GOT3 (cell line): Measurements from ENCODE around the gene DQX1.
A peak's percentile ranks its signal among the peaks of the same experiment; 100 is the strongest.
"Not testable (repeated sequence)": the region's sequence is repeated elsewhere in the genome, so short reads cannot be mapped to it uniquely, and the experiment has no call there.

Source experiments
- DNase-seq: peaks from one replicate; lab custom pipeline; 2025; ENCODE audit warnings: mixed read lengths; lab: John Stamatoyannopoulos, UW

The DQX1 gene

DNA sequence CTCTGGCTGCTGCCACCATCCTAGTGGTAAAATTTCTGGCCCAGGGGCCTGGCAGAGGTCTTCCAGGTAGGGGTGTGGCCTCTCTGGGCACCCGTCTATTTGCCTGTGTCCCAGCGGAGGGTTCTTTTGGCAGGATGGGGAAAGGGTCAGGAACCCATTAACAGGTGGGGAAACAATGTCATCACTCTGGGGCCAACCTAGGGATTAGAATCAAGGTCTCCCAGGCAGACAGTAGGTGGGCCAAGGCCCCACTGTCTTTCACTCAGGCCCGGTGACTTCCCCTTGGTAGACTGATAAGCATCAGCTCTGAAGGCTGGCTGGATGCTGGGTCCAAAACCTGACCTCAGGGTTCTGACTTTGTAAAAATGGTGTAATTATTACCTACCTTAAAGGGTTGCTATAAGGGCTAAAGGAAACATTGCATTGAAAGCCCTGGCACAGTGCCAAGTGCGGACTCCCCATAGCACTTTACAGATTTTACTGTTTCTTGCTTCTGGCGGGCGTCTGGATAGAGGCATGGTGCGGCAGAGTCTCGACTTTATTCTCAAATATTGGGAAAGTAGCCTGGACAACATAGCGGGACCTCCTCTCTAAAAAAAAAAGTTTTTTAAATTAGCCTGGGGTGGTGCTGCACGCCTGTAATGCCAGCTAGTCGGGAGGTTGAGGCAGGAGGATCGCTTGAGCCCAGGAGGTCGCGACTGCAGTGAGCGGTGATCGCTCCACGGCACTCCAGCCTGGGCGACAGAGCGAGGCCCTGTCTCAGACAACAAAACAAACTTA lies 28.8 kb downstream of the DQX1 start:
- no peak for DNase-seq

DNA sequence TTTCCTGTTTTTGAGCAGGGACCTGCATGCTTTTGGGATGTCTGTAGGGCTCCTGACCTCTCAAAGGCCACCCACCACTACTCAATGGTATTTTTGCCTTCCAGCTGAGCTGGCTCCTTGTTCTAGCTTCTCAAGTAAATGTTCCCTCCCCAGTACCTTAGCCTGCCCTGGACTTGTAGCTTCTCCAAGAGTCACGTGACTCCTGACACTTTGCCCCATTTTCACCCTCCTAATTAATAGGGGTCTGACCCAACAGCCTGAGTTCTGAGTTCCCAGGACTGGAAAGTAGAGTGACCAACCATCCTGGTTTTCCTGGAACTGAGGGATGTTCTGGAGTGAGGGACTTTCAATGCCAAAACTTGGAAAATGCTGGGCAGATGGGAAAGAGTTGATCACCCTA lies 30.6 kb downstream of the DQX1 start:
- no peak for DNase-seq

DNA sequence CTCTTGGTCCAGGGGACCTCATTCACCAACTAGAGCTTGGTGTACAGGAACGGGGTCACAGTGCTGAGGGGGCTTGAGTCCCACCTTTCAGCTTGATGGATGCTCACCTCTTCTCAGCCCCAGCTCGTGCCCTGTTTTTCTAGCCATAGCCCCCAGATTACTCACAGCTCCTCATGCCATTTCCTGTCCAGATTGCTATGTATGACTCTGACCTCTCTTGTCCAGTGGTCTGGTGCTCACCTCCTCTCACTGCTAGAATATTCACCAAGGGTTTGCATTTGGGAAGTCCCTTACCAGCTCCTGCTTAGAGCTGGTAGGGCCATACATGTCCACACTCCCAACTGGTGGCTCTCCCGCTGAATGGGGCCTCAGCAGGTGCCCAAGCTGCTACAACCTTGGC lies 32.5 kb downstream of the DQX1 start:
- no peak for DNase-seq

DNA sequence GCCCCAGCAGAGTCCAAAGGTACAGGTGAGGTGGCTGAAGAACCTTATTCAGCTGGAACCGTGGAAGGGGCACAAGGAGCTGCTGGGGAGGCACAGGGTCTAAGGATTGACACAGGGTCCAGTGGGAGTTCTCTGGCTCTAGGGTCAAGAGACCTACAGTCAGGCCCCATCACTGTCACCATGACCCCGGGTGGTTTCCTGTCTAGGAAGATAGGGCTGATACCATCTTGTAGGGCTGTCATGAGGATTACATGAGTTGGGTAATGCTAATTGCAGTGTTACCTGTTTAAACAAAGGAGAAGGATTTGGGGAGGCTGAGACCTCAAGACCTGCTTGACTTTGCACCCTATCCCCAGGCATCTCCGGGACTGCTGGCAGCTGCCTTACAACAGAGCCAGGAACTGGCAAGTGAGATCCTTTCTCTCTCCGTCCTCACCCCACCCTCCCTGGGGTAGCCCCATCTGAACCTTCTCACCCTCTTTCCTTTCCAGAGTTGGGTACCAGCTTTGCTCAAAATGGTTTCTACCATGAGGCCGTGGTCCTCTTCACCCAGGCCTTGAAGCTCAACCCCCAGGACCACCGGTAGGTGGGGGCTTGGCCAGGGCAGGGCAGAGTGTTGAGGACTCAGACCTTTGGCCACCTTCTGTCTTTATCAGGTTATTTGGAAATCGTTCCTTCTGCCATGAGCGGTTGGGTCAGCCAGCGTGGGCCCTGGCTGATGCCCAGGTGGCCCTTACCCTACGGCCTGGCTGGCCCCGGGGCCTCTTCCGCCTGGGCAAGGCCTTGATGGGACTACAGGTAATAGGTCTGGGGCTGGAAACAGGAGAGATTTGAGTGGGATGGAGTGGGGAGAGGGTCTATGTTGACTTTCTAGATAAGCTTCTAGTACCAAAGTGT lies 34.1 kb downstream of the DQX1 start:
- DNase-seq = no peak

DNA sequence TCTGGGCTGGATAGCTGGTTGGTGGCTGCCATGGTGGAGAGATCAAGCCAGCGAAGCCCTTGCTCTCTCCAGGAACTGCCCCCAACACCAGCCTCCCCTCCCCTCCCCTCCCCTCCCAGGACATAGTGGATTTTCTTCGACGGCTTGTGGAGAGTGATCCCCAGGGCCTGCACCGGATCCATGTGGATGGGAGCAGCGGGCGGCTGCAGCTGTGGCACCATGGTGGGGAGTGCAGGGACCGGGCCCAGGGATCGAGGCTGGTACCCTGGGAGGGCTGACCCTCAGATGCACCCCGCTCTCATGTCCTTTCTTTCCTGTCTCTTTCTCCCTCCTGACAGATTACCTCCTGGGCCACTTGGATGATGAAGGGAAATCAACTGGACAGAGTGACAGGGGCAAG lies 36.1 kb downstream of the DQX1 start:
- no peak for DNase-seq

DNA sequence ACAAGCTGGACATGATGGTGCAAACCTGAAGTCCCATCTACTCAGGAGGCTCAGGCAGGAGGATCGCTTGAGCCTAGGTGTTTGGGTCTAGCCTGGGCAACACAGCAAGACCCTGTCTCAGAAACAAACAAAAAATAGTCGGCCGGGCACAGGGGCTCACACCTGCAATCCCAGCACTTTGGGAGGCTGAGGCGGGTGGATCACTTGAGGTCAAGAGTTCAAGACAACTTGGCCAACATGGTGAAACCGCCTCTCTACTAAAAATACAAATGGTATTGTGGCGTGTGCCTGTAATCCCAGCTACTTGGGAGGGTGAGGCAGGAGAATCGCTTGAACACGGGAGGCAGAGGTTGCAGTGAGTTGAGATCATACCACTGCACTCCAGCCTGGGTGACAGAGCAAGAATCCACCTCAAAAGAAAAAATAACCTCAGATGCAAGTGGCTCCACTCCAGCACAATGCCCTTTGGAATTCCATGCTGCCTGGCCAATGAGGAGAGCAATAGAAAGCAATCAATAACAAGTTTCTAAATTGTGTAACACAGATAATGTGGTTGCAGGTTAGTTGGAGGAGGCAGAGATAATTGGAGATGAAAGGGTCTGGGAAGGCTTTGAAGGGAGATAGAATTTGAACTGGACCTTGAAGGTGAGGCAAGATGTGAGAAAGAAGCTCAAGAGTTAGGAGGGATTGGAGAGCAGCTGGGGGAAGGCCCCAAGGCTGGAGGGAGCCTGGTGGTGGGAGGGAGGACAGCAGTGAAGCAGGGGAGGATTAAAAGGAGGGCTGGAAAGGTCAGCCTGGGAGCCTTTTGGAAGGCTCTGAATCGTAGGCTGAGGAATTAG lies 37.2 kb downstream of the DQX1 start:
- DNase-seq = no peak

DNA sequence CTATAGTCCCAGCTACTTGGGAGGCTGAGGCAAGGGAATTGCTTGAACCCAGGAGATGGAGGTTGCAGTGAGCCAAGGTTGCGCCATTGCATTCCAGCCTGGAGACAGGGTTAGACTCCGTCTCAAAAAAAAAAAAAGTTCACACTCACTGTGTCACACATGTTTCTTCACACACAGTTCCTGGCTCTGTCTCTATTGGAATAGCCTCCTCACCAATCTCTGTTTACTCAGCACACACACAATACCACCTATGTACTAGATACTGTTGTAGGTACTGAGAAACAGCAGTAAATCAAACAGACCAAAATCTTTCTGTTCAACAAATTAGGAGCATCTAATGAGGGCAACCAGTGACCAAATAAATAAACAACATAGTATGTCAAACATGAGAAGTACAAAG lies 39.9 kb downstream of the DQX1 start:
- DNase-seq = no peak

DNA sequence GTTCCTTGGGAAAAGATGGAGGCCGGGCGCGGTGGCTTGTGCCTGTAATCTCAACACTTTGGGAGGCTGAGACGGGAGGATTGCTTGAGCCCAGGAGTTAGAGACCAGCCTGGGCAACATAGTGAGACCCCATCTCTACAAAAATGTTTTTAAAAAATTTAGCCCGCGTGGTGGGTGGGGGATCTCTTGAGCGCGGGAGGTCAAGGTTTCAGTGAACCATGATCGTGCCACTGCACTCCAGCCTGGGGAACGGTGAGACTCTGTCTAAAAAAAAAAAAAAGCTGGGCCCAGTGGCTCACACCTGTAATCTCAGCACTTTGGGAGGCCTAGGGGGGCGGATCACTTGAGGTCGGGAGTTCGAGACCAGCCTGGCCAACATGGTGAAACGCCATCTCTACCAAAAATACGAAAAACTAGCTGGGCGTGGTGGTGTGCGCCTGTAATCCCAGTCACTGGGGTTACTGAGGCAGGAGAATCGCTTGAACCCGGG lies 42.3 kb downstream of the DQX1 start:
- DNase-seq = not testable (repeated sequence)

DNA sequence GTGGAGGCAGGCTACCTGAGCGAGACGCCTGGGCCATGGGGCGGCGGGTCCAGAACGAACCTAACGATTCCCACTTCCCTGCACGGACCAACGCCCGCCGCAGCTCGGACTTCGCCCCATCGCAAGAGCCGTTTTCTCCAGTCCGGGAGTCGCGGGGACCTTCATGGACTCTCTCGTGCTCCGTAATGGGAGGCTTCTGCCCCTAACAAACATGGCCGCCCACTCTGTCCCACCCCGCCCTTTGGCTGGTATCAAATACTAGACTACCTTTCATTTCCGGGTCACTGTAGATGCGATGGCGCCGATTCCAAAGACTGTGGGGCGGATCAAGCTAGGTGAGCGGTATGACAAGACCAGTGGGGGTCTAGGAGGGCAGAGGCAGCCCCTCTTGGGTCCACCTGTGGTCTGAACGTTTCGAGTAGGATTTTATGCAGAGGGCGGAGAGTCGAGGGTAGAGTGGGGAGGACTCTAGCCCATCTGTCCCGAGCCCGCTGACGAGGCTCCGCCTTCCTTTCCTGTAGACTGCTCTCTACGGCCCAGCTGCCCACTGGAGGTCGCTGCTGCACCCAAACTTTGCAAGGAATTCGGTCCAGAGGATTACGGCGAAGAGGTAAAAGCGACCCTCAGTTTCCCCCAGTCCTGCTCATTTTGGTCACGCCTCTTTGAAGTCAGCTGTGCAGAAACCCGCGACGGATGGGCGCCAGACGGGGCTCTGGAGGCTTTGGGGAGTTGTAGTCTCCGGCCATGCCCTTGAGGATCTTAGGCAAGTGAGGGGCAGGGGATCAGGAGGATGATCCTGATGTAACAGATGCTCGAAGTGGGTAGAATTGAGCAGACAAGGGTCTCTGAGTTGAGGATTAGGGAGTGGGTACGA lies 43.0 kb downstream of the DQX1 start, which contains the start of the genes CCDC142 and TTC31:
Gene CCDC142 (minus strand): TSS at position 198 of the 874 bp plus-strand sequence. CDS start 161 bp downstream, at position 37.
Gene TTC31 (plus strand): TSS at position 281 of the 874 bp plus-strand sequence. CDS start 15 bp downstream, at position 296.
- peak; percentile 86 for DNase-seq

DNA sequence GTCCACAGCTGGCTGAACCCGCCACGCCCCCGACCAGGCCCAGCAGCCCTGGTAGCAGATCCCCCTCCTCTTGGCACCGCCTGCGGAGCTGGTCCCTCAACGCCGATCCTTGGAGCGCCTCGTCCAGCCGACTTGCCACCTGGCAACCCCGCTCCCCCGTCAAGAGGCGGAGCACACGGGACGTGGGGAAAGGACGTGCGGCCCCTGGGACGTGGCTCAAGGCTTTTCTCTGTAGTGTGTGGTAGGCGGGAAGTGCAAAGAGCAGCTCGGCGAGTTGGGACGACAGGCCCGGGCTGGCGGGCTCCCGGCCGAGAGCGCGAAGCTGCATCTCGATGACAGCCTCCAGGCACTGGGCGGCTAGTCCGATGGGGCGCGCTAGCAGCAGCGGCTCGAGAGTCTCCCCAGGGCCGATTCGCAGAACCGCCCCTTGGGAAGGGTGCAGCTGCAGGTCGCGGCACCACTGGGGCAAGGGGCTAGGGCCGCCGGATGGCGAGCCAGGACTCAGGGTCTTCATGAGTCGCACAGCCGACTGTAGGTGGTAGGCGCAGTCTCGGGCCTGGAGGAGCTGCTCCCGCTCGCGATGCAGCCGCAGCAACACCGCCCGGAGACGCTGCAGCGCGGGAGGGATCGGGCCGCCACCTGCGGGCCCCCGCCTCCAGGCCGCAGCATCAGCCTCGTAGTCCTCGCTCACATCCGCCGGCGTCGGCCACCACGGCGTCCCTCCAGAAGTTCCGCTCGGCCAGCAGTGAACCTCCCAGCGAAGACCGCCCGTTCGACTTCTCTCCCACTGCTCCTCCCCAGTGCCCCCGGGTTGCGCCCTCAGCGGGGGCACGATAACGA lies 43.9 kb downstream of the DQX1 start:
- no peak for DNase-seq

DNA sequence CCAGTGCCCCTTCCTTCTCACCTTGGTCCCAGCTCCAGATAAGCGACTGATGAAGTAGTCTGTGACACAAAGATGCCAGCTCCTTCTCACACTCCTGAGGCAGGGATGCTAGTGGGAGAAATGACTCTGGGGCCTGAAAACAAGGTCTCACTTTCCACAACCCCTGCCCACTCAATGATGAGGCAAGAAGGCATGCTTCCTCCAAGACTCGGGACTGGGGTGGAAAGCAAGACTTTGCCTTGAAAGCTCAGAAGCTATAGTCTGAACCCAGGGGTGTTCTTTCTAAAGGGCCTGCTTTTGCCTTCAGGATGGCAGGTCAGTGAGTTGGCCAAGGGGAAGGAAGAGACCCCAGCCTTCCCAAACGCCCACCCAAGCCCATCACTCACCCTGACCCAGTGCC lies 44.6 kb downstream of the DQX1 start:
- DNase-seq = no peak

DNA sequence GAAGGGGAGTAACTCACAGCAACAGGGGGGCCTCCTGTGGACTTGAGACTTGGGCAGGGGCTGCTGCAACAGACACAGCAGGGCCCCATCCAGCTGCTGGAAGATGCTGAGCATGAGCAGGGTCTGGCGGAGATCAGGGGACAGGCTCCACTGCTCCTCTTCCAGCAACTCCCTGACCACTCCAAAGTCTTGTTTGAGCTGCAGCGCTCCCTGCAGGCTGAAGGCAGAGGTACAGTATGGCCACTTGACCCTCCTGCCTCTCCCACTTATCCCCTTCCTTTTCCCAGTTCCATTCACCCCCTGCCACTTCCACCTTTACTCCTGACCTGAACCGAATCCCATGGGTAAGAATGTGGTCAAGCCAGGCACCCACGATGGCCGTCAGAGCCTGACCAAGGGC lies 51.1 kb downstream of the DQX1 start:
- no peak for DNase-seq

DNA sequence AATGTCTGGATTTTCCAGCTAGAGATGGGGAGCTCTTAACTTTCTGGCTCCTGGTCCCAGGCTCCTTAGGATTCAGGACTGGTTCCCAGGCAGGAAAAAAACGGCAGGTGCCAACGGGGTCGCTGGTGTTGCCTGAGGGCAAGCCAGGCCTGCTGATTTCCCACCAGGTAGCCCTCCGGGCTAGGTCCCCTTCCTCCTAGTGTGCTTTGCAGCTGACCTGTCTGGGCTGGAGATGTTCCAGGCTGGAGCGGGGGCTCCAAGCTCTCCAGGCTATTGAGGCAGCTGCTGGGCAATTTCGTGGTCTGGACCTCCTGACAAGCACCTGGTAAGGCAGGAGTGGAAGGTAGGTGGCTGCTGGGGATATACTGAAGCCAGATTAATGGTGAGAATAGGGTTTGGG lies 51.5 kb downstream of the DQX1 start:
- no peak for DNase-seq

DNA sequence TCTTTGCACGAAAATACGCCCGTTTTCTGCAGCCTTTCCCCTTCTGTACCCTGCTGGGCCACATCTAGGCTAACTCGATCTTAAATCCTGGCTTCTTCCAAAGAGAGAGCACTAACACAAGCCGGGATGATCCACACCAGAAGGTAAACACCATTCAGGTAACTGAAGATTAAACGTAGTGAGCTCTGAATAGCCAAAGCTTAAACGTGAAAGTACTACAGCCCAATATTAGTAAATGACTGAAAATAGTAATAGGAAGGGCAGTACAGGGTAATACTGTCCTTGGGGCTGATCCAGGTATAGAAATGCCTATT lies 53.1 kb downstream of the DQX1 start:
- DNase-seq = no peak

DNA sequence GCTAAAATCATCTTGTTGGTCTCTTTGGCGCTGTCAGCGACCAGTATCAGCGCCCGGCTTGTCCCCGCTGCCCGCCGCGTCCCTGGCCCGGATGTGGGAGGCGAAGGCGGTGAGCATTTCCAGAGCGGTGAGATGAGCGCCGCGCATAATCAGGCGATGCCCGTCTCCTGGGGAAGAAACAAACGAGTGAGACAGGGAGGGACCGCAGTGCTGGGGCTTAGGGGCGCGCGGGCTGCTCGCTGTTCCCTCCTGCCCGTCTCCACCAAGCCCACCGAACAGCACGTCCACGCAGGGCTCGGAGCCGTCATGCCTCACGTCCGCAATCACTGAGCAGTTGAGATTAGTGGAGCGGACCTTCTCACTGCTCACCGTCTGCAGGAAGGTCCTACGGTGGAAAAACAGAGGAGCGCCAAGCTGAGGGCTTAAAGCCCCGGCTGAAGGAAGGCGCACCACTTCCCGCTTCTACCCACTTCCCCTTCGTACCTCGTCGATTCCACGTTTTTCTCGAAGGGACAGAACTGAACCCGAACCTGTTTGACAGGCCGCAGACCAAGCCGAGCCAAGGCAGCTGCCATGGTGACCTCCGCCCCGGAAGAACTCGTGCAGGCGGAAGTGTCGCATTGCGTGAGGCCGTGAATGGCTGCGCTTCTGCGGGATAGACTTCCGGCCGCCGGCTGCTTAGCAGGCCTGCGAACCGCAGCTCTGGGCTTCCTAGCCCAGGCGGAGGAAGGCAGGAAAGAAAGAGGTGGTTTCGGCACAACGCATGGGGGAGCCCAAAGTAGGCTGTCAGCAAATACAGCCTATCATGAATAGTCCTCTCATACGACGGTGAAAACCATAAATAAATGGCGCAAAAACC lies 53.7 kb downstream of the DQX1 start, which contains the start of gene MRPL53:
Gene MRPL53 (minus strand): TSS at position 595 of the 859 bp plus-strand sequence. CDS start 20 bp downstream, at position 575.
- peak; percentile 79 for DNase-seq

DNA sequence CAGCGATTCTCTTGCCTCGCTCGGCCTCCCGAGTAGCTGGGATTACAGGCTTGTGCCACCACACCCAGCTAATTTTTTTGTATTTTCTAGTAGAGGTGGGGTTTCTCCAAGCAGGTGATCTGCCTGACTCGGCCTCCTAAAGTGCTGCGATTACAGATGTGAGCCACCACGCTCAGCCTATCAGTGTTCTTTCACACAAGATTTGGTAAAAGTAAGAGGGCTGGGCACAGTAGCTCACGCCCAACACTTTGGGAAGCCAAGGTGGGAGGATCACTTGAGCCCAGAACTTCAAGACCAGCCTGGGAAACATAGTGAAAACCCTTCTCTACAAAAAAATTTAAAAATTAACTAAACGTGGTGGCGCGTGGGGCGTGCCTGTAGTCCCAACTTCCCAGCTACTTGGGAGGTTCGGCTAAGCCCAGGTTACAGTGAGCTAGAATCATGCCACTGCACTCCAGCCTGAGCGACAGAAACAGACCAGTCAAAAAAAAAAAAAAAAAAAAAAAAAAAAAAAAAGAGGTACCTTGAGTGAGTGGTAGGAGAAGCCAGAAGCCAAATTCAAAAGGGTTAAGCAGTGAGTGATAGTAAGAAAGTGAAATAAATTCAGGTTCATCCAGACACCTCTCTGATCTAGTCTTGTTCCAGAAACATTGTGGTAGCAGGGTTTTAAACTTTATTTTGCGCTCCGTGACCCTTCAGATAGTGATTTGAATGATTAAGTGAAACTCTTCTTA lies 54.5 kb downstream of the DQX1 start:
- DNase-seq = no peak

DNA sequence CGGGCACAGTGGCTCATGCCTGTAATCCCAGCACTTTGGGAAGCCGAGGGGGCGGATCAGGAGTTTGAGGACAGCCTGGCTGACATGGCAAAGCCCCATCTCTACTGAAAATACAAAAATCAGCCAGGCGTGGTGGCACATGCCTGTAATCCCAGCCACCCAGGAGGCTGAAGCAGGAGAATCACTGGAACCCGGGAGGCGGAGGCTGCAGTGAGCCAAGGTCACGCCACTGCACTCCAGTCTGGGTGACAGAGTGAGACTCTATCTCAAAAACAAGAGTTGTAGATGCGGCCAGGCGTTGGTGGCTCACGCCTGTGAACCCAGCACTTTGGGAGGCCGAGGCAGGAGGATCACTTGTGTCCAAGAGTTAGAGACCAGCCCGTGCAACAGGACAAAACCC lies 55.3 kb downstream of the DQX1 start:
- DNase-seq = not testable (repeated sequence)
